ENCODE measurements around the gene GRAMD2B.
"Not testable (repeated sequence)": the region's sequence is repeated elsewhere in the genome, so short reads cannot be mapped to it uniquely, and the experiment has no call there.

The GRAMD2B gene, protein sequence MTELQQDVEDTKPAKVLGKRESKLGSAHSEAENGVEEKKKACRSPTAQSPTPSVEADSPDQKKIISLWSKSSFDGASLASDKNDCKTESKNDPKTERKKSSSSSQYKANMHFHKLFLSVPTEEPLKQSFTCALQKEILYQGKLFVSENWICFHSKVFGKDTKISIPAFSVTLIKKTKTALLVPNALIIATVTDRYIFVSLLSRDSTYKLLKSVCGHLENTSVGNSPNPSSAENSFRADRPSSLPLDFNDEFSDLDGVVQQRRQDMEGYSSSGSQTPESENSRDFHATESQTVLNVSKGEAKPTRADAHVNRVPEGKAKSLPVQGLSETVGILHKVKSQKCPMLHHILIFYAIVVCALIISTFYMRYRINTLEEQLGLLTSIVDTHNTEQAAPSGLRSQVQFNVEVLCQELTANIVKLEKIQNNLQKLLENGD

DNA sequence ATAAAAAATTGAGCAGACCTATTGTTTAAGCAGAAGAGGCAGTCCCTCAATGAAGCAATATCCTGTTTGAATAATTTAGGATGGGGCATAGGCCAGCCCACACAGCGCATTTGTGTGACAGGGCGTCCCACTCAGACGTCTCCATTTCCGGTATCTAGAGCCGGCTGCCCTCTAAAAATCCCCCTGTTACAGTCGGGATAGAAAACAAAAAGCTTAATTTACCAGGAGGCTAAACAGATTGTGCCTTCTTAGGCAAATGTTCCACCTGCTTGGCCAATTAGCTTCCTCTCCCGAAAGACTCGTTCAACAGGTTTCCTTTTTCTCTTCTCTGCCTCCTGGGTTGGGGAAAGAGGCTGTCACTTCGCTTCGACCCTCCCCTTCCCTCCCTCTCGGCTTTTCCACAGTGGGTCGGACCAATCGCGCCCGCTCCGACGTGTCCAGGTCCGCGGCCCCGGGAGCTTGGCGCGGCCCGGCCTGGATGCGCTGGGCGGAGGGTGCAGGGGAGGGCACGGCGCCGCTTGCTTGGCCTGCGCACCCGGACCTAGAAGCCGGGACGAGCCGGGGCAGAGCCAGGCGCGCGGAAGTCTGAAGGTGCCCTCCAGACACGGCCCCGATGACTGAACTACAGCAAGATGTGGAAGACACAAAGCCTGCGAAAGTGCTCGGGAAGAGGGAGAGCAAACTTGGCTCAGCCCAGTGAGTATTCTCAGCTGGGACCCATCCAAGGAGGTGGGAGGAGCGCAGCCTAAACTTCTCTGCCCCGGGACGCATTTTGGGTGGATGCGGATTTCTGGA is at the start of gene GRAMD2B:
Gene GRAMD2B, plus strand, starts transcription at position 416 of the 795 bp plus-strand sequence. Its CDS starts 198 bp downstream, at position 614.
- DNase-seq: peak; percentile 26

DNA sequence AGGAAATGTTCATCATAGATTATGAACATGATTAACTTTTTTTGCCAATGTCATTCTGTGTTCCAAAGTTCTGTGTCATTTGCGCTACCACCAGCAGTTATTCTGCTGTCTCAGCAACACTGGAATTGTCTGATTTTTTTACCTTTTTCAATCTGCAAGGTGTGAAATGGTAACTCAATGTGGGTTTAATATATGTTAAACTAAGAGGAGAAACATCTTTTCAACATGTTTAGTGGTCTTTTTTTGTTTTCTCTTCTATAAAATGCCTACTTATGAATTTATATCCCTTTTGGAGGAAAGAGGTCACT is 49.1 kb upstream of the GRAMD2B start:
- no peak for DNase-seq

GRCh38 chr5:126376443-126376842 is 46.8 kb upstream of the GRAMD2B start:
- no peak for DNase-seq

DNA sequence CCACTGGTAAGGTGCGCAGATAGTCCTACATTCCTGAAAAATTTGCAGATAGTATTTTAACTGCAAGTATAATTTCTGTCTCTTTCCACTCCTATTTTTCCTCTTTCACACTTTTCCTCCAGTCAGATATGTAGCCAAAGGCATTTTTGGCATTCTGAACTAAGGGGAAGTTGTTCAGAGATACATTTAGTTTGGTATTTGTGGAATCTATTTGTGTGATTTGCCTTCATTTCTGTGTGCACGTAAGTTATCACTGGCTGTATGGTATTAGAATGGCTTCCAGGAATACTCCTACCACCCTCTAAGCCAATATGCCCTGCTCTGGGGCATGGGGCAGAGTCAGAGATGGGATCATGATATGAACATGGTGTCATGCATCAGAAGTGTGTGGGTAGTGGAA is 45.8 kb upstream of the GRAMD2B start:
- no peak for DNase-seq

DNA sequence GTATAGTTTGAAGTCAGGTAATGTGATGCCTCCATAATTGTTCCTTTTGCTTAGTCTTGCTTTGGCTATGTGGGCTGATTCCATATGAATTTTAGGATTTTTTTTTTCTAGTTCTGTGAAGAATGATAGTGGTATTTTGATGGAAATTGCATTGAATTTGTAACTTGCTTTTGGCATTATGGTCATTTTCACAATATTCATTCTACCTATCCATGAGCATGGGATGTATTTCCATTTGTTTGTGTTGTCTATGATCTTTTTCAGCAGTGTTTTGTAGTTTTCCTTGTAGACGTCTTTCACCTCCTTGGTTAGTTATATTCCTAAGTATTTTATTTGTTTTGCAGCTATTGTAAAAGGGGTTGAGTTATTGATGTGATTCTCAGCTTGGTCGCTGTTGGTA is 42.9 kb upstream of the GRAMD2B start:
- DNase-seq: not testable (repeated sequence)

- DNase-seq: no peak
These were observed 40.0 kb upstream of the GRAMD2B start for GRCh38 chr5:126383246-126383645.

DNA sequence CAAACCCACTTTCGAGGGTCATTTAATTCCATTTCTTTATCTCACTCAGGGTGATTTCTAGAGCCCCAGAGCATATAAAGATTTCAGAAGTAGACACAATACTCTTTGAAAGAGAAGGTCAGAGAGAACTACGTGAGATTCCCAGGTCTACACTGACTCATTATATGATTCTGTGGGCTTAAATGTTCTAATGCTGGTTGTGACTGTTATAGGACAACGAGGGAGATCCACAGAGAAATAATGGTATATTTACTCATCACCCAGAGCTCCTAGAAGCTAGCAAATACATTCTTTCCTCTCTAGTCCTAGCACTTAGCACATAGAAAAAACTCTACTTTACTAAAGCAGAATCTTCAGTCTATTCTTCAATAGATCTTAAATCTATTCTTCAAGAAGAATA is 39.4 kb upstream of the GRAMD2B start:
- DNase-seq: no peak

DNA sequence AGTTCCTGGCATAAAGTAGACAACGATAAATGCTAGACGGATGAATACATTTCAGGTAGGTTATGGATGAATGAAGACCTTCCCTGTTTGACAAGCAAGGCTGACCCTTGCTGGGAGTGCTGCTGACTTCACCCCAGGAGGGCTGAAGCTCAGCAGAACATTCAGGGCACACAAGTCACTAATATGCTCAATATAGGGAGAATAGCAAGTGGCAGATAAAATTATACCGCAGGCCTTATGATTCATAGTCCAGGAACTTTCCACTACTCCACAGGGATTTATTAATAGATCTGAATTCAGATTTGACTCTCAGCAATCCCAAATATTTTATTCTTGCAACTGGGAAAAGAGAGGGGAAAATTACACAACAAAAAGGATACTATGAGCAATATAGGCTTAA is 38.2 kb upstream of the GRAMD2B start:
- DNase-seq: no peak

- DNase-seq: no peak
These were observed 37.4 kb upstream of the GRAMD2B start for GRCh38 chr5:126385524-126386502.

- DNase-seq: no peak
These were observed 34.0 kb upstream of the GRAMD2B start for GRCh38 chr5:126389179-126389578.

GRCh38 chr5:126390051-126390450 is 33.2 kb upstream of the GRAMD2B start:
- no peak for DNase-seq

DNA sequence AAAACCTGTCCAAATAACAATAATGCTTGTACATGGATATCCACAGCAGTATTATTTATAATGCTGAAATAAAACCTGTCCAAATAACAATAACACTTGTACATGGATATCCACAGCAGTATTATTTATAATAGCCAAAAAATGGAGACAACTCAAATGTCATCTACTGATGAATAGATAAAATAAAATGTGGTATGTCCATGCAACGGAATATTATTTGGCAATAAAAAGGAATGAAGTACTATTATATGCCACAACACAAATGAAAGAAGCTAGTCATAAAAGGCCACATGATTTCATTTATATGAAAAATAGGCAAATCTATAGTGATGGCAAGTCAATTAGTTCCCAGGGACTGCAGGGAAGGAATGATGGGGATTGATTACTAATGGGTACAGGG is 31.8 kb upstream of the GRAMD2B start:
- no peak for DNase-seq

GRCh38 chr5:126394211-126394788 is 28.9 kb upstream of the GRAMD2B start:
- DNase-seq: no peak

GRCh38 chr5:126395198-126395597 is 28.0 kb upstream of the GRAMD2B start:
- DNase-seq: no peak

GRCh38 chr5:126395605-126396004 is 27.6 kb upstream of the GRAMD2B start:
- DNase-seq: no peak

DNA sequence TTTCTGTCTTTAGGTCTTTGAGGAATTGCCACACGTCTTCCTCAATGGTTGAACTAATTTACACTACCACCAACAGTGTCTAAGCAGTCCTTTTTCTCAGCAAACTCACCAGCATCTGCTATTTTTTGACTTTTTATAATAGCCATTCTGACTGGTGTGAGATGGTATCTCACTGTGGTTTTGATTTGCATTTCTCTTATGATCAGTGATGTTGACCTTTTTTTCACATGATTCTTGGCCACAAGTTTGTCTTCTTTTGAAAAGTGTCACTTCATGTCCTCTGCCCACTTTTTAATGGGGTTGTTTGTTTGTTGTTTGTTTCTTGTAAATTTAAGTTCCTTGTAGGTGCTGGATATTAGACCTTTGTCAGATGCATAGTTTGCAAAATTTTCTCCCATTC is 26.5 kb upstream of the GRAMD2B start:
- DNase-seq: not testable (repeated sequence)

DNA sequence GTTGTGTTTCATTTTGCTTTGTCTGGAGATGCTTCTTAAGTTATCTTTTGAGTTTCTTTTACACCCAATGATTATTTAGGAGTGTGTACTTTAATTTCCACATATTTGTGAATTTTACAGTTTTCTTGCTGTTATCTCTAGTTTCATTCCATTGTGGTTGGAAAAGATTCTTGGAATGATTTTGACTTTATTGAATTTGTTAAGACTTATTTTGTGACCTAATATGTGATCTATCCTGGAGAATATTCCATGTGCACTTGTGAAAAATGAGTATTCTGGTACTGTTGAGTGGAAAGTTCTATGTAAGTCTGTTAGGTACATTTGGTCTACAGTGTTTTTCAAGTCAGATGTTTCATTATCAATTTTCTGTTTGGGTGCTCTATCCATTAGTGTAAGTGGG is 24.4 kb upstream of the GRAMD2B start:
- DNase-seq: no peak

- no peak for DNase-seq
These were observed 22.5 kb upstream of the GRAMD2B start for GRCh38 chr5:126400621-126401251.

DNA sequence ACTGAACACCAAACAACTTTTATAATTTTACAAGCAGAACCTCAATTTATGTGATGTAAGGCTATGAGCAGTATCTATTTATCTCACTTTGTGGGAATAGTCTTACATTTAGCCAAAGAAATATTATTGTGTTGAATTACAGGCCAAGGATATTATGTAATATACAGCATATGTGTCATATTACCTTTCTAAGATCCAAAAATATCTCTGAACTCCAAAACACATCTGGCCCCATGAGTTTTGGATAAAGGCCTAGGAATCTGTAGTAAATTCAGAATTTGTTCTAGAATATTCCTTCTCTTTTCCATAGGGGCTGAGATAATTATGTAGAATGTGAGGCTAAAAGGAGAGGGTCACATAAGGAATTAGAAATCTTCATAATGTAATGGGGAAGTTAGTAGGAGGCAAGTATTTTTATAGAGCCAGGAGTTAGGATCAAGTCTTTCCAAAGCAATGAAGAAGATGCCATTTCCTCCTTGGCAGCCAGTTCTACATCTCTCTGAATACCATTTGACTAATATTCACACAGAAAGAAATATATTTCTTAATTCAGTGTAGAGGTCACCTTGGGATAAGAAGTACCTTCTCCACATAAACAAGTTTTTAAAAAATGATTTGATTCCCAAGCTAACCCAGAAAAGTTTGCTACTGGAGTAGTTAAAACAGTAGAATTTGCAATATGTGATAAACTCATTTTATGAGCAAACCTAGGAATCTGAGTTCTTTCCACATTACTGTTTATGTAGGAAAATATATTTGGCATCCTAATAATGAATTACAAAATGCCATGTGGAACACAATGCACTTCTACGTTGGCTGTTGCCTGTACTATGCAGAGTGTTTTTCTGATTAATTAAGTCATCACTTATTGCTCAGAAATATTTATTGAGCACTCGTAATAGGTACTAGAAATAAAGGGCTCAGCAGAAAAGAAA is 20.3 kb upstream of the GRAMD2B start:
- no peak for DNase-seq

- no peak for DNase-seq
These were observed 19.3 kb upstream of the GRAMD2B start for GRCh38 chr5:126403876-126404275.

DNA sequence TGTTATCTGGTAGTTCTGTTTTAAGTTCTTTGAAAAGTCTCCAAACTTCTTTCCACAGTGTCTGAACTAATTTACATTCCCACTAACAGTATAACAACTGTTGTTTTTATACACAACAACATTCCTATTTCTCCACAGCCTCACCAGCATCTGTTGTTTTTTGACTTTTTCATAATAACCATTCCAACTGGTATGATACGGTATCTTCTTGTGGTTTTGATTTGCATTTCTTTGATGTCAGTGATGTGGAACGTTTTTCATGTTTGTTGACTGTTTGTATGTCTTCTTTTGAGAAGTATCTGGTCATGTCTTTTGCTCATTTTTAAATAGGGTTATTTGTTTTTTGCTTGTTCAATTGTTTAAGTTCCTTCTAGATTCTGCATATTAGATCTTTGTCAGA is 12.6 kb upstream of the GRAMD2B start:
- no peak for DNase-seq
